H1 (cell line): ENCODE measurements around the gene LAIR1. TPM values are rescaled to one million over a fixed set of nuclear protein-coding genes. Genes with fewer than 3 reads are reported as not detected.

Experiments used
- CHD2 ChIP-seq: IDR thresholded peaks from 2 replicates; pipeline ENCODE4 v1.6.1; 2012; ENCODE audit warnings: low read length, improper control_type of control experiment
- CHD7 ChIP-seq: fragments of 300-600 bp; sonication (generic); IDR thresholded peaks from 2 replicates; pipeline ENCODE4 v1.7.1; 2012; ENCODE audit warnings: low read length, moderate library complexity, mild to moderate bottlenecking, inconsistent platforms; ENCODE audit not compliant: insufficient replicate concordance
- EZH2 ChIP-seq: fragments of 200-600 bp; sonication (generic); IDR thresholded peaks from 2 replicates; pipeline ENCODE4 v1.7.1; 2012; ENCODE audit warnings: low read depth, mild to moderate bottlenecking, moderate library complexity, low read length, inconsistent platforms; ENCODE audit not compliant: severe bottlenecking
- HDAC2 ChIP-seq, 2 experiments: fragments of 300-600 bp in 1 of 2; sonication (generic) in 1 of 2; IDR thresholded peaks; 2 replicates each; pipeline ENCODE4 v1.6.1; 2011 to 2012; ENCODE audit warnings: low read depth in 2 of 2, low read length in 2 of 2, mild to moderate bottlenecking in 2 of 2, moderate library complexity in 2 of 2, borderline replicate concordance in 1 of 2, inconsistent platforms in 1 of 2
- HDAC6 ChIP-seq: IDR thresholded peaks from one replicate; pipeline ENCODE4 v1.7.1; 2012; ENCODE audit warnings: low read depth, mild to moderate bottlenecking, inconsistent platforms, low read length, moderate library complexity
- NRF1 ChIP-seq: IDR thresholded peaks from 2 replicates; pipeline ENCODE4 v1.6.1; 2011; ENCODE audit warnings: mild to moderate bottlenecking, low read depth, low read length, improper control_type of control experiment
- POU5F1 ChIP-seq: IDR thresholded peaks from 2 replicates; pipeline ENCODE4 v1.6.1; 2011; ENCODE audit warnings: low read depth, mild to moderate bottlenecking, low read length, moderate library complexity
- polyA plus RNA-seq, 7 experiments: library from polyadenylated mRNA; depleted of rRNA in 3 of 7; stranded (reverse) in 5 of 7; unstranded in 2 of 7; fragments of >200 nt in 5 of 7; fragments of 200-250 nt in 2 of 7; gene quantifications; 1 replicate in 5 of 7; 2 replicates in 1 of 7; 4 replicates in 1 of 7; pipeline versions ENCODE4 v1.2.1 to v1.2.3, GENCODE V29; 2011 to 2013; ENCODE audit warnings: missing spikeins in 2 of 7, mixed read lengths in 2 of 7
- total RNA-seq: library from RNA; stranded (reverse); fragmentation: NEBNext Ultra II Directional; extraction: Animal tissue kit (Norgen Biotek cat#: 25700); gene quantifications from 2 replicates; pipeline ENCODE4 v1.2.1, GENCODE V29; 2021

LAIR1 gene
- total and polyA plus RNA-seq, 2 of the 8 experiments (the other 6 are each of a cell fraction or from before 2014, with no cell fraction given) = 0.18 TPM; not detected in 1

DNA sequence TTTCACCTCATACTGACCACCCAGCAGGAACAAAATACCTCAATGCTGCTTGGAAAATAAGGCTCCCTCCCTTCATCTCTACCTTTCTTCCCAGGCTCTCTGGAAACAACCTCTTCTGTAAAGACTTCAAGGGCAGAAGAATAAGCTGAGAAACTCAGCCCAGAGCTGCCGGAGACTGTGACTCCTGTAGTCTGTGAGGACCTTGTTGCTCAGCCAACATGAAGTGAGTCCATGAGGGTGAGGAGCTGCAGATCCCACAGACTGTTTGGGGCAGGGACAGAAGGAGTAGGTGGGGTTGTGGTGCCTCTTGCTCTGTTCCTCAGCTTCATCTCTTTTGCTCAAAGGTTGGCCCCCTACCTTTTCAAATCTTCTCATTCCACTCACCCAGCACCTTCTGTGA lies 59.6 kb downstream of the LAIR1 start (continued):
- TF ChIP-seq CHD7 = no peak
- no peak for TF ChIP-seq EZH2
- no peak for TF ChIP-seq NRF1
- TF ChIP-seq HDAC2 (IDR thresholded peaks at IDR 0.05; ENCODE audit: borderline replicate concordance in 1 of 2, low read depth in 2 of 2, low read length in 2 of 2) = no peak
- no peak for TF ChIP-seq POU5F1
- no peak for TF ChIP-seq HDAC6
- no peak for TF ChIP-seq CHD2
